ENCODE measurements around the gene AJAP1. TPM values are rescaled to one million over a fixed set of nuclear protein-coding genes. Genes with fewer than 3 reads are reported as not detected.

AJAP1 gene
- total RNA-seq, 1 experiment from 2014 or later, result not detected

DNA sequence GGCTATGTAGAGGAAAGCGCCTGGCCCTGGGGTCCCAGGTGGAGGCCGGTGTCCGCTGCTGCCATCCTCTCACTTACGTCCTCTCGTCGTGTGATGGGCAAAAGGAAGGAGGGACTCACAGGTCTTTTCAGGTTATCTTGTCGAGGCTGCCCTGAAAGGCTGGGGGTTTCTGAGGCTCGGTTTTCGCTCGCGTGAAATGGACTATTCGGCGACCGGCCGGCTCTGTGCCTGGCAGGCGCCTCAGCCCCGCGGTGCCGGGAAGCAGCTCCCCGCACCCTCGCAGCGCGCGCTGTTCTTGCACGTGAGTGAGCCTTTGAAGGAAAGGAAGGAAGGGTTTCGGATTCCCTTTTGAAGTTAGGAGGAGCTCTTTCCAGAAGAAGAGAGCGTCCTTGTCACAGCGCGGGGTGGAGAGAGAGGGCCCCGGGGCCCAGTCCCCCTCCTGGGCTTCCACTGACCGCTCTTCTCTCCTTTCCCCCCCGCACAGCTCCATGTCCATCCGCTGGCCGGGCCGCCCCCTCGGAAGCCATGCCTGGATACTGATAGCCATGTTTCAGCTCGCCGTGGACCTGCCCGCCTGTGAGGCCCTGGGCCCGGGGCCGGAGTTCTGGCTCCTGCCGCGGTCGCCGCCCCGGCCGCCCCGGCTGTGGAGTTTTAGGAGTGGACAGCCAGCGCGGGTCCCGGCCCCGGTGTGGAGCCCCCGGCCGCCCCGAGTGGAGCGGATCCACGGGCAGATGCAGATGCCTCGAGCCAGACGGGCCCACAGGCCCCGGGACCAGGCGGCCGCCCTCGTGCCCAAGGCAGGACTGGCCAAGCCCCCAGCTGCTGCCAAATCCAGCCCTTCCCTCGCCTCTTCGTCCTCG, 57.2 kb downstream of the AJAP1 start:
- ATAC-seq, result no peak
- H3K27me3 ChIP-seq (ENCODE audit: insufficient read depth, low read length), result no peaks in the 10 kb centered on the region
- H2AFZ ChIP-seq (ENCODE audit: low read depth, low read length, poor library complexity, severe bottlenecking), result no peak overlapping the region
- ChIA-PET RAD21 (ENCODE audit: low non-redundant PET in 1 of 2, low total read pairs in 2 of 2, uncharacterized antibody in 2 of 2, unreplicated experiment in 2 of 2) (no interaction called here), POLR2A (no interaction called here), CTCF (no interaction called here)
- no peaks in the 10 kb centered on the region for H3K36me3 ChIP-seq (ENCODE audit: control insufficient read depth in 1 of 2, insufficient read depth in 2 of 2, low read length in 2 of 2)
- H3K9me3 ChIP-seq (ENCODE audit: control insufficient read depth in 1 of 2, insufficient read depth in 1 of 2, low read depth in 1 of 2, low read length in 2 of 2), result peaks cover 0 to 5% of the 10 kb centered on the region in 2 experiments; a peak in 2 of 4 replicates
- no peak for TF ChIP-seq SP1 (IDR thresholded peaks at IDR 0.05; ENCODE audit: low read depth)
- no peak for TF ChIP-seq ZNF274 (IDR thresholded peaks at IDR 0.05; ENCODE audit: low read depth, low read length)
- intact Hi-C loops (cut with micrococcal nuclease), result no loop called here
- H3K27ac ChIP-seq (ENCODE audit: low read depth, low read length), result no peak overlapping the region
- DNase-seq (ENCODE audit: low read depth, low spot score), result no peak
- no peak overlapping the region for H3K9ac ChIP-seq (ENCODE audit: low read length)
- no TSS peak for BruUV-seq (replicated peaks)
- H4K20me1 ChIP-seq (ENCODE audit: insufficient read depth), result no peaks in the 10 kb centered on the region
- H3K4me1 ChIP-seq (ENCODE audit: control insufficient read depth in 1 of 2, insufficient read depth in 2 of 2, low read length in 2 of 2), result no peaks in the 10 kb centered on the region
- no peak overlapping the region for H3K4me2 ChIP-seq (ENCODE audit: low read length)
- H3K79me2 ChIP-seq (ENCODE audit: insufficient read depth, low read length), result no peaks in the 10 kb centered on the region
- no peak overlapping the region for H3K4me3 ChIP-seq (replicated peaks in 1 of 2; ENCODE audit: low read depth in 1 of 2, low read length in 2 of 2)
- H3K9me2 ChIP-seq (ENCODE audit: insufficient read depth), result no peaks in the 10 kb centered on the region

DNA sequence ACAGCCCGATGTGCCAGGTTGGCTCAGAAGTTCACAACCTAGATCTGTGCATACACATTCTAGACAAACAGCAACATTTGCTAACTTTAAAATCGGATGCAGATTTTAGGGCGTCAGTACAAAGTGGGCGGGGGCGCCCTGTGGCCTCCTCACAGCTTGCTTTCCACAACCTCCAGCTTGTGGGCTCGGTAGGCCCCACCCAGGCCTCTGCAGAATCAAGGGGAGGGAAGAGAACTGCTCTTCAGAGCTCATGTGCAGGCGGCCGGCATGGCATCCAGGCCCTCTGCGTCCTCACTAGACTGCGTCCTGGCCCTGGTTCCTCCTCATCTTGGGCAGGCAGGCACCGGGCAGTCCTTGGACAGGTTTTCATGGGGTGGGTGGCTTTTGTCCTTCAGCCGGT, 59.3 kb downstream of the AJAP1 start:
- Histone ChIP-seq H3K4me2 (ENCODE audit: low read length) (no peak overlapping the region), H4K20me1 (ENCODE audit: insufficient read depth) (no peaks in the 10 kb centered on the region), H3K4me3 (replicated peaks in 1 of 2; ENCODE audit: low read depth in 1 of 2, low read length in 2 of 2) (no peak overlapping the region), H3K4me1 (ENCODE audit: control insufficient read depth in 1 of 2, insufficient read depth in 2 of 2, low read length in 2 of 2) (no peaks in the 10 kb centered on the region), H3K79me2 (ENCODE audit: insufficient read depth, low read length) (no peaks in the 10 kb centered on the region), H3K9me2 (ENCODE audit: insufficient read depth) (no peaks in the 10 kb centered on the region), H2AFZ (ENCODE audit: low read depth, low read length, poor library complexity, severe bottlenecking) (no peak overlapping the region), H3K36me3 (ENCODE audit: control insufficient read depth in 1 of 2, insufficient read depth in 2 of 2, low read length in 2 of 2) (no peaks in the 10 kb centered on the region), H3K27ac (ENCODE audit: low read depth, low read length) (no peak overlapping the region), H3K9me3 (ENCODE audit: control insufficient read depth in 1 of 2, insufficient read depth in 1 of 2, low read depth in 1 of 2, low read length in 2 of 2) (peaks cover 0 to 6% of the 10 kb centered on the region in 2 experiments; a peak in 2 of 4 replicates), H3K27me3 (ENCODE audit: insufficient read depth, low read length) (no peaks in the 10 kb centered on the region), H3K9ac (ENCODE audit: low read length) (no peak overlapping the region)
- ChIA-PET POLR2A (no interaction called here), CTCF (no interaction called here), RAD21 (ENCODE audit: low non-redundant PET in 1 of 2, low total read pairs in 2 of 2, uncharacterized antibody in 2 of 2, unreplicated experiment in 2 of 2) (no interaction called here)
- no peak for TF ChIP-seq POLR2AphosphoS5 (IDR thresholded peaks at IDR 0.05; ENCODE audit: low read depth, low read length)
- TF ChIP-seq EGR1 (IDR thresholded peaks at IDR 0.05; ENCODE audit: low read depth), result no peak
- TF ChIP-seq TCF7L2 (IDR thresholded peaks at IDR 0.05; ENCODE audit: borderline replicate concordance, extremely low read depth, insufficient read depth, insufficient read length), result no peak
- TF ChIP-seq SRF (IDR thresholded peaks at IDR 0.05; ENCODE audit: low read depth), result no peak
- TF ChIP-seq ZFX (IDR thresholded peaks at IDR 0.05), result no peak
- TF ChIP-seq YY1 (IDR thresholded peaks at IDR 0.05; ENCODE audit: extremely low read depth, insufficient replicate concordance, low read depth, low read length), result no peak
- TF ChIP-seq, protein P1, sequence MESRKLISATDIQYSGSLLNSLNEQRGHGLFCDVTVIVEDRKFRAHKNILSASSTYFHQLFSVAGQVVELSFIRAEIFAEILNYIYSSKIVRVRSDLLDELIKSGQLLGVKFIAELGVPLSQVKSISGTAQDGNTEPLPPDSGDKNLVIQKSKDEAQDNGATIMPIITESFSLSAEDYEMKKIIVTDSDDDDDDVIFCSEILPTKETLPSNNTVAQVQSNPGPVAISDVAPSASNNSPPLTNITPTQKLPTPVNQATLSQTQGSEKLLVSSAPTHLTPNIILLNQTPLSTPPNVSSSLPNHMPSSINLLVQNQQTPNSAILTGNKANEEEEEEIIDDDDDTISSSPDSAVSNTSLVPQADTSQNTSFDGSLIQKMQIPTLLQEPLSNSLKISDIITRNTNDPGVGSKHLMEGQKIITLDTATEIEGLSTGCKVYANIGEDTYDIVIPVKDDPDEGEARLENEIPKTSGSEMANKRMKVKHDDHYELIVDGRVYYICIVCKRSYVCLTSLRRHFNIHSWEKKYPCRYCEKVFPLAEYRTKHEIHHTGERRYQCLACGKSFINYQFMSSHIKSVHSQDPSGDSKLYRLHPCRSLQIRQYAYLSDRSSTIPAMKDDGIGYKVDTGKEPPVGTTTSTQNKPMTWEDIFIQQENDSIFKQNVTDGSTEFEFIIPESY (IDR thresholded peaks at IDR 0.05; ENCODE audit: extremely low read depth, insufficient replicate concordance, low read length), result no peak
- TF ChIP-seq RAD21 (IDR thresholded peaks at IDR 0.05; ENCODE audit: low read depth), result no peak
- TF ChIP-seq SIN3A (IDR thresholded peaks at IDR 0.05; ENCODE audit: low read depth), result no peak
- TF ChIP-seq ELF1 (IDR thresholded peaks at IDR 0.05; ENCODE audit: borderline replicate concordance, low read depth), result no peak
- DNase-seq (ENCODE audit: low read depth, low spot score) (no peak), ATAC-seq (no peak)
- intact Hi-C loops (cut with micrococcal nuclease), result no loop called here
- no TSS peak for BruUV-seq (replicated peaks)

Measured in HCT116 (cell line).